ELR (cell line): ENCODE results near the gene ZFHX3.

Experiments used
- DNase-seq: peaks from one replicate; pipeline ENCODE4 v3.0.0-alpha.2; 2015; ENCODE audit warnings: low read depth

Gene ZFHX3

GRCh38 chr16:72824761-72825160 lies 223.2 kb downstream of the ZFHX3 start:
- DNase-seq: no peak

GRCh38 chr16:72824027-72824426 lies 223.9 kb downstream of the ZFHX3 start:
- DNase-seq: no peak

GRCh38 chr16:72821185-72821950 lies 226.6 kb downstream of the ZFHX3 start:
- no peak for DNase-seq

- DNase-seq: peak; percentile 86
These were observed 228.6 kb downstream of the ZFHX3 start for GRCh38 chr16:72819345-72819744.

GRCh38 chr16:72818236-72818845 lies 229.6 kb downstream of the ZFHX3 start:
- DNase-seq: no peak

- DNase-seq: no peak
These were observed 232.3 kb downstream of the ZFHX3 start for GRCh38 chr16:72815348-72816318.

GRCh38 chr16:72814226-72814625 lies 233.7 kb downstream of the ZFHX3 start:
- DNase-seq: peak; percentile 18

GRCh38 chr16:72812672-72813071 lies 235.3 kb downstream of the ZFHX3 start:
- DNase-seq: no peak

GRCh38 chr16:72811876-72812275 lies 236.1 kb downstream of the ZFHX3 start:
- no peak for DNase-seq

- DNase-seq: no peak
These were observed 236.7 kb downstream of the ZFHX3 start for GRCh38 chr16:72811188-72811720.

GRCh38 chr16:72810480-72810879 lies 237.4 kb downstream of the ZFHX3 start:
- DNase-seq: no peak

GRCh38 chr16:72809446-72809845 lies 238.5 kb downstream of the ZFHX3 start:
- peak; percentile 37 for DNase-seq

- DNase-seq: no peak
These were observed 239.2 kb downstream of the ZFHX3 start for GRCh38 chr16:72808754-72809153.

- no peak for DNase-seq
These were observed 240.7 kb downstream of the ZFHX3 start for GRCh38 chr16:72807245-72807644.

- DNase-seq: no peak
These were observed 242.4 kb downstream of the ZFHX3 start for GRCh38 chr16:72805486-72805885.

GRCh38 chr16:72800524-72801161 lies 247.3 kb downstream of the ZFHX3 start:
- no peak for DNase-seq

GRCh38 chr16:72798264-72798663 lies 249.7 kb downstream of the ZFHX3 start:
- DNase-seq: no peak

GRCh38 chr16:72797621-72798020 lies 250.3 kb downstream of the ZFHX3 start:
- DNase-seq: no peak

- no peak for DNase-seq
These were observed 251.7 kb downstream of the ZFHX3 start for GRCh38 chr16:72796222-72796621.

- DNase-seq: no peak
These were observed 252.9 kb downstream of the ZFHX3 start for GRCh38 chr16:72794986-72795385.

GRCh38 chr16:72794319-72794718 lies 253.6 kb downstream of the ZFHX3 start:
- no peak for DNase-seq

GRCh38 chr16:72793716-72794115 lies 254.2 kb downstream of the ZFHX3 start:
- no peak for DNase-seq
